Inflammatory macrophage treated with lipopolysaccharide for 1 hour (primary cell): ENCODE results near the gene LYRM7.
"Not testable (repeated sequence)": the region's sequence is repeated elsewhere in the genome, so short reads cannot be mapped to it uniquely, and the experiment has no call there.

Experiments
- DNase-seq, 2 donors: peaks; one replicate each; pipeline ENCODE4 v3.0.0-alpha.2; 2020 to 2022

Gene LYRM7

GRCh38 chr5:131182839-131183238 is 12.1 kb downstream of the LYRM7 start:
- DNase-seq = no peak

GRCh38 chr5:131185523-131186104 is 14.9 kb downstream of the LYRM7 start:
- no peak for DNase-seq

- no peak for DNase-seq
These were observed 16.0 kb downstream of the LYRM7 start for GRCh38 chr5:131186561-131187256.

GRCh38 chr5:131193106-131193505 is 22.4 kb downstream of the LYRM7 start:
- no peak for DNase-seq

- DNase-seq = not testable (repeated sequence)
These were observed 23.2 kb downstream of the LYRM7 start for GRCh38 chr5:131193897-131194296.

GRCh38 chr5:131194725-131195124 is 24.0 kb downstream of the LYRM7 start:
- DNase-seq = no peak

- no peak for DNase-seq
These were observed 25.0 kb downstream of the LYRM7 start for GRCh38 chr5:131195696-131196095.

- no peak for DNase-seq
These were observed 25.6 kb downstream of the LYRM7 start for GRCh38 chr5:131196331-131196730.

GRCh38 chr5:131198625-131199024 is 27.9 kb downstream of the LYRM7 start:
- no peak for DNase-seq

- no peak for DNase-seq
These were observed 29.8 kb downstream of the LYRM7 start for GRCh38 chr5:131200560-131200959.

- DNase-seq = no peak
These were observed 34.2 kb downstream of the LYRM7 start for GRCh38 chr5:131204964-131205363.

GRCh38 chr5:131206061-131206460 is 35.3 kb downstream of the LYRM7 start:
- no peak for DNase-seq

- DNase-seq = no peak
These were observed 36.0 kb downstream of the LYRM7 start for GRCh38 chr5:131206772-131207171.

GRCh38 chr5:131209175-131209505 is 38.4 kb downstream of the LYRM7 start:
- no peak for DNase-seq

- DNase-seq = peak; percentile 80 to 92
These were observed 38.9 kb downstream of the LYRM7 start for GRCh38 chr5:131209506-131210150.

GRCh38 chr5:131210151-131210510 is 39.4 kb downstream of the LYRM7 start:
- no peak for DNase-seq

- DNase-seq = no peak
These were observed 40.9 kb downstream of the LYRM7 start for GRCh38 chr5:131211669-131212068.

GRCh38 chr5:131212471-131213021 is 41.8 kb downstream of the LYRM7 start:
- DNase-seq = peak; percentile 45 to 51

GRCh38 chr5:131214609-131215227 is 44.0 kb downstream of the LYRM7 start:
- no peak for DNase-seq

GRCh38 chr5:131217791-131218190 is 47.0 kb downstream of the LYRM7 start:
- DNase-seq = no peak

GRCh38 chr5:131218392-131218791 is 47.6 kb downstream of the LYRM7 start:
- no peak for DNase-seq

GRCh38 chr5:131220566-131220965 is 49.8 kb downstream of the LYRM7 start:
- DNase-seq = no peak

- DNase-seq = no peak
These were observed 50.4 kb downstream of the LYRM7 start for GRCh38 chr5:131221008-131221703.
